GM18951 (cell line): ENCODE measurements around the gene PTMA.

Source experiments
- POLR2A ChIP-seq: IDR thresholded peaks from 4 replicates; pipeline ENCODE4 v1.6.1; 2011; ENCODE audit warnings: mild to moderate bottlenecking; ENCODE audit not compliant: insufficient read length, insufficient read depth; ENCODE audit errors: extremely low read depth
- in situ Hi-C: fragments of 300-500 bp; cut with MboI; formaldehyde crosslinking; loops from one replicate; pipeline ENCODE4 v1.12.0; 2022; ENCODE audit warnings: low sequenced_read_pairs, mixed read lengths, inconsistent platforms; ENCODE audit not compliant: unreplicated experiment

Gene PTMA

DNA sequence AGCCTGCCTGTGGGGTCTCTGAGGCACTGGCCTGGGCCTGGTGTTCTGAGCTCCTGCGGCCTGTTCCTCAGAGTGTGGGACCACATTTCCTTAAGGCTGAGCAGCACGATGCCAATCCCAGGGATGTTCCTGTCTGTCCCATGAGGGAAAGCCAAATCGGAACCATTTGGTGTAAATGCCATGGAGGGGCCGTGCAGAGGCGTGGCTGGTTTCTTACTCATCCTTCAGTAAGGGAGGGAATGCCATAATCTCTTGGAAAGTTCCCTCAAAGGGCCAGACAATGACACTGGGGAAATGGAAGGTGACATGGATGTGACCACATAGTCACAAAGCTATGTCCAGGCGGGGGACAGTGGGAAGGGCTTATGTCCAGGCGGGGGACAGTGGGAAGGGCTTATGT, 14.4 kb upstream of the PTMA start:
- TF ChIP-seq POLR2A: no peak

DNA sequence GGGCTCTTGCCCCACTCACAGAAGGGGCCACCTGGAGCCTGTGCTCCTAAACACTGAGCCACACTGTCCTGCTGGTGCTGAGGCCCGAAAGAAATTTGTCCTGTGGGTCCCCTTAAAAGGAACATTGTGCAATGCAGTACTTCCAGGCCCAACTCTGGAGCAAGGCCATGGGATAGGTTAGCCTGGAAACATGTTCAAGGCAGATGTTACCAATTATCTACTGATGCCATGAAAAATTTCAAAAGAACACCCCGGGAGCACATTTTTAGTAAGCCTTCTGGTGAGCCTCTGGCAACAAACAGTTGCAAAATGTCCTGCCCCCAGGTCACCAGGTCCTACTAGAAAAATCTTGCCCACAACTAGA, 12.3 kb upstream of the PTMA start:
- in situ Hi-C loops: no loop called here
- no peak for TF ChIP-seq POLR2A

More for the DNA sequence above, 14.4 kb upstream of the PTMA start:
- in situ Hi-C loops: no loop called here

DNA sequence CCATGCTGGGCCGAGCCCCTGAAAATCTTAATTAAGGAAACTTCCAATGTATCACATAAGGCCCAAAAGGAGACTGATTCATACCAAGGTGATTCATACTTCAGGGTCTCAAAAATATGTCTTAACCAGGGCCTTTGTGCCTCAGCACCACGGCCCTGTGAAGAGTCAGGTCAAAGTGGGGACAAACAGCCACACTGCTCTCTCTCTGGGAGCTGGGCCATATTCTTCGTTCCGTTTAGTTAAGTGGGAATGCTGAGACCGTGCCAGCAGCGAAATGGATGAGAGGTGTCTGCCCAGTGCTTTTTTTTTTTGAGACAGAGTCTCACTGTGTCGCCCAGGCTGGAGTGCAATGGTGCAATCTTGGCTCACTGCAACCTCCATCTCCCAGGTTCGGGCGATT, 9.3 kb upstream of the PTMA start:
- in situ Hi-C loops: no loop called here
- no peak for TF ChIP-seq POLR2A

DNA sequence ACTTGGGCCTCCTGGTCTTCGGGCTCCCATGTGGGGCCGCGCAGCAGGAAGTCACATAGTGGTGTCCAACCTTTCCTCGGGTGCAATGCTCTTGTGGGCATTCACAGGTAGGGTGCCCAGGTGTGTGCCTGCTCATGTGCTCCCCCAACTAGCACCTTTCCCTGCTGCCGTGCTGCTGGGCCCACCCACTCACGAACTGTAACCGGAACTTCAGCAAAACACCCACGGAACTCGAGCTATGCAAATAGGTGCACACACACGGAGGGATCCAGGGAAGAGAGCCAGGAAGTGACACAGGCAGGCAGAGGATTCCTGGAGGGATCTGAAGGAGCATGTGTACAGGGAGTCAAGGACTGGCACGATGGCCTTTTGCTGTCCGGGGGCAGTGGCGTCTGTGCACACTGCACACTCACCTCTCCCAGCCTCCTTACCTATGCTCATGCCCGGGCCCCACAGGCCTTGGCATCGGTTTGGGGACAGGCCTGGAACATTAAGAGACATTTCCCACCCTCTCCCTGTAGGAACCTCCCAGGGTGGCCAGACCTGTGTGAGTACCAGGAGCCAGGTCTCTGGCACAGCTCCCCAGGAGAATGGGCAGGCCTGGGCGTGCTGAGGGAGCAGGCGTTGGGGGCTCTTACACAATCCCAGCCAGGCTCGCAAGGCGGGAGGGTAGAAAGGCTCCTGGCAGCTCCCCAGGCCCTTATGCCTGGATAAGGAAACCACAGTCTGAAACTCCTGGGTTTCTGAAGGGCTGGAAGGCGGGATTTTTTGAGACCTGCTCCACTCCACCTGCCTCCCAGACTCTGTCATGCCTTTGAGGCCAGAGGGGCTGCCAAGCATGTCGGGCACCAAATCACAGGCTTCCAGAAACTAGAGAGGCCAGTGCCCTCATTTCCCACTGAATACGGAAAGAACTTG, 6.6 kb upstream of the PTMA start:
- no peak for TF ChIP-seq POLR2A
- in situ Hi-C loops: no loop called here

DNA sequence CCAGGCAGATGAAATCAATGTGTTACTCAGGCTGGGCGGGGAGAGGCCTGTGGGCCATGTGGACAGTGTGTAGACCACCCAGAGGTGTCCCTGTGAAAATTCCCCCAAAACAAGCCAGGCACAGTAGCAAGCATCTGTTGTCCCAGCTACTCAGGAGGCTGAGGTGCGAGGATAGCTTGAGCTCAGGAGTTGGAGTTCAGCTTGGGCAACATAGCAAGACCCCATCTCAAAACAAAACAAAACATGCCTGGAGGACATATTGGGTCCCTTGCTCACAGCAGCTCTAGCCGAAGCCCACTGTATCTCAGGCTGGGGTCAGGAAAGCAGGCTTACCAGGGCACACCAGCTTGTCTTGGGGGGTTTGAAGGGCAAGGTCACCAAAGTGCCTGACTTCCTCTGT, 4.3 kb upstream of the PTMA start:
- TF ChIP-seq POLR2A: no peak
- in situ Hi-C loops: no loop called here

DNA sequence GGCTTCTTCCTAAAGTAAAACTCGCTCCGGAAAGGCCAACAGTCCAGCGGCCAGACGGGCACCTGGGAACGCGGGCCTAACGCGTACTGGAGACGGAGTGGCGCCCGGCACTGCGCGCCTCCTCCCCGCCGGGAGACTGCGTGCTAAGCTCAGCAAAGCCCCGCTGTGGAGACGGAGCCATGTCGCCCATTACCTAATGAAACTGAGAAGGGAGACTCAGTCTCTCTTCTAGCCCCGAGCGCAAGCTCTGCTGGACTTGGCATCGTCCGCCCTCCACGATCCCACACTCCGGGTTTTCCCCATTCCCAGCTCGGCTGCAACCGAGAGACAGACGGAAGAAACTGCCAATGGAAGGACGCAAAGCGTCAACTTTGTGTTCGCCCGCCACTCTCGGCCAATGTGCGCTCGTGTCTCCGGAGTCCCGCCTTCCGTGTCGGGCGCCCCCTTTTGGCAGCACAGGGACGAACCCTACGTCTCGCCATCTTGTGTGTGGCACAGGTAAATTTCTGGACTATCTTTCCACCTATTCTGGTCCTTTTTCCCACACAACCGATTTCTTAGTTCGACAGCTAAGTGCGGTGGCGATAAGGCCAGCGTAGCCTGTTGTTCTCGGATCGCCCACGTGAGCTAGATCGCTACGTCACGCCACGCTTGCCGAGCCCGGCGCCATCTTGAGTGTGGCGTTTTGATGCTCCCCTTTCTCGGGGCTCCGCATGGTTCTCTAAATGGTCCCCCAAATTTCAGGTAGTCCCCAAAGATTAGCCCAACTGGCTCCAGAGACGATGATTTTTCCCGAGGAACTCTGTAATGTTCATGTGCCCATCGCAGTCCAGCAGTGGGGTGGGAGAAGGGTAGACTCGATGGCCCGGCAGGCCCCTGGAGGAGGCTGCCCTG, 1.3 kb upstream of the PTMA start:
- peak; percentile 74 for TF ChIP-seq POLR2A
- in situ Hi-C loops: no loop called here

DNA sequence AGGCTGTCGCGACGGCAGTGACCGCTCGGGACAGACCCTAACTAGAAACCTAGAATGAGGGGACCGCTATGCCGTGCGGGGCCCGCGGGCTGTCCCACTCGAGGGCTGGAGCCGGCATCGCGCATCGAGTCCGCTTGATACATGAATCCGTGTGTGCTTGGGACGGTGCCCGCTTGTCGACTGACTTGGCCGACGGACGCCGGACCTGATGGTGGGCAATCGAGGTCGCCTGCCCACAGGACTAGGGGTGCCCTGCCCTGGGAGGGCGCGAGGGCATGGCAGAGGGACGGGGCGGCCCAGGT, 749 bp upstream of the PTMA start:
- in situ Hi-C loops: no loop called here

DNA sequence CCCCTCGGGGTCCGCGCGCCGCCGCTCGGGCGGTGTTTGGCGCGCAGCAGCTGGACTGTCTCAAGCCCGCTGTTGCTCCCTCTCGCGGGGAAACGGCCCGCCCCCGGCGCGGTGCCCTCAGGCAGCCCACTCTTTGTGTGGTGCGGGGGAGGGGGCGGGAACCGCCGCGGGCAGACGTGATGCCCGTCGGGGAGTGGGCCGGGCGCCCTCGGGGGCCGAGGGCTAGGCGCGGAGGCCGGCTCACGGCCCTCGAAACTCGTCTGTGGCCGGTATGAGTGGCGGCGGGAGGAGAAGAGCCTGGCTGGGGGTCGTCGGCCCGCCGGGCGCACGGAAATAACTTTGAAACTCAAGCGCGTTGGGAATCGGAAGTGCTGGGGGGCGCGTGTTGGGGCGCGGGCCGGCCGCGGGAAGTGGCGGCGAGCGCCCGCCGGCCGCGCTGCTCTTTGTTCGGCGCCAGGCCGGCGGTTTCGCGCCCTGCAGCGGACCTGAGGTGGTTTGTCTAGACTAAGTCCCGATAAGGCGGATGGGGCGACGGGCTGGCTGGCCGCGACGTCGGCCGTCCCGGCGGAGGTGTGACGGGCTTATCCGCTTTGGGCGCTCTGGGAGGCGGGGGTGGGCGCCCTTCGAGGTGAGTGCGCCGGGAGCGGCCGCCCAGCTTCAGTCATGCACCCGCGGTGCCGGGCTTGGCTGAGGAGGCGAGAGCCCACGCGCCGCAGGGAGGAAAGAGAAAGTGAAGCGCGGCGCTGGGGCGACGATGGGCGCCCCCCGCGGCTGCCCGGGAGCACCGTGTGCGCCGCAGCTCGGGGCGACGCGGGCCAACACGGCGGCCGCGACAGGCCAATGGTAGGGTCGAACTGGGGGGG, 679 bp downstream of the PTMA start:
- in situ Hi-C loops: no loop called here
- no peak for TF ChIP-seq POLR2A

More for the DNA sequence above, 749 bp upstream of the PTMA start:
- peak; percentile 18 for TF ChIP-seq POLR2A

DNA sequence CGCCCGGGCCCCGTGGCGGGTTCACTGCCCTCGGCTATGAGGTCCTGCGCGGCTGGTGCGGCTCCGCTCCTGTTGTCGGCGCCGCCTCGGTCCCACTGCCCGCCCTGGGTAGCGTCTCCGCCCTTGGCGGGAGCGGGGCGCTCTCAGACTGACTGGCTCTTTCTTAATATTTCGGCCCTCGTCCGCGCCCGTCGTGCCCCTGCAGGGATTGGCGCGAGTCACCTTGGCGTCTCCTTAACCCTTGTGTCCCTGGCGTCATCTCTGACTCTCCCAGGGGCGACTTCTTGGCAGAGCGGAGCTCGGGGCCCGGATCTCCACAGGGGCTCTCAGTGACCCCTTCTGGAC, 1.3 kb downstream of the PTMA start:
- in situ Hi-C loops: no loop called here
- TF ChIP-seq POLR2A: no peak

DNA sequence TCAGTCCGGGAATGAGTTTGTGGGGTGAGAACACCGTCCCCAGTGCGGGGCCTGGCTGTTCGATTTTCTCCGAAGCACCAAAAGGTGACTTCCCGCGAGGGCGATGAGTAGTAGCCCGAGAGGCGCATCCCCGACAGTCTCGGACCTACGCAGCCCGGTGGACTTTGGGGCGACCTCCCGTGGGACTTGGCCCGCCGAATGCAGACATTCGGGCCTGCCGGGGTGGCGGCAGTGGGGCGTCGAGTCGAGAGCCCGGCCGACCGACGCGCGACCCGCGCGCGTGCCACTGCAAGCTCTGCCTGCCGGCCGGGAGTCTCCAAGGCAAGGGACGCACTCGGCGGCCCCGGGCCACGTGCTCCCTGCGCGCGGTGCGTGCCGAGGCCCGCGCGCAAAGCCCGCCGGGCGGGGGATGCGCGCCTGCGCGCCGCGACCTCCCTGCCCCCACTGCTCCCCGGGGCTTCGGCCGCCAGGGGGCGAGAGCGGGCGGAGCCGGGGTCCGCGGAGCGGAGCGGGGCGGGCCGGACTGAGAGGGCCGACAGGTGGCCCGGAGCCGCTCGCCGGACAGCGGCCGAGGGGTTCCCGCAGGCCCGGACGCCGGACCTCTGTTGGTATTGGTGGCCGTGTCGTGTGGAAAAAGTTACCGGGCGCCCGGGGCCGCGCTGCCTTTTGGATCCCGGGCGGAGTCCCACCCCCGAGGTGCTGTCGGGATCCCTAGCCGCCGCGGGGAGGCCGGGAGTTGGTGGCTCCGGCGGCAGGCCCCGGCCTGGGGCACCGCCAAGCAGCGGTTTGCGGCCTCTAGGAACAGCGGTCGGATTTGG, 1.9 kb downstream of the PTMA start:
- TF ChIP-seq POLR2A: peak; percentile 86
- in situ Hi-C loops: loop anchor here (10.0 kb wide), 1 partner anchor 95 kb away; no protein-coding TSS in a partner anchor

DNA sequence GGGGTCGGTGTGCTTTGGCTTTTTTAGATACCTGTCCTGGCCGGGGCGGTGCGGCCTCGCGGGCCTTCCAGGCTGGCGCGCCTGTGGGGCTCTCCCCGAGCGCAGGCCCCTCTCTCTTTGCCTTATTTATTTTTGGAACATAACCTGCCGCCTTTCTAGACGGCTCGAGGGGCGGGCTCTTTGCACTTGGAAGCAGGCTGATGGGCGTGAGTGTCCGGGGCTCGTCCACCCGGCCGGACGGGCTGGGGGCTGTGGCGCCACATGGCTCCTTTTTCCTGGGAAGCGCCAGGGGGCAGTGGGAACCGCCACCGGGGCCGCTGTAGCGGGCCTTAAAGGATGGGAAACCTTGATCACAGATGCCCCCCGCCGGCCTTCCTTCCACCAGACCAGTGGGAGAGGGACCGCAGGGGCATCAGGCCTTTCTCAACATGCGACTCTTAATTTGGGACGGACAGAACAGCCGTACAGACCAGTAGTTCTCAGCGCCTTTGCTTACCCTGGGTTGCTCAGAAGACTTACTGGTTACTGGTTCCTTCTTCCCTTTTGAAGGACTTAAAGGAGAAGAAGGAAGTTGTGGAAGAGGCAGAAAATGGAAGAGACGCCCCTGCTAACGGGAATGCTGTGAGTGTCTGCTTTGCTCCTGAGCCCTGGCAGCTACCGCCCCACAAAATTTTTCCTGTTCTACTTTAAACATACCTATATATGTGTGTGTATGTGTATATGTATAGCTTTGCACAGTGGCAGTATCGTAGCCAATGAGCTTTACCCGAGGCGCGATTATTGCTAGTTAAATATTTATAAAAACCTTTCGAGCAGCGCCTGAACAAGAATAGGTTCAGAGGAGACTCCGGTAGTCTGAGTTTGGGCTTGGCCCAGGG, 2.7 kb downstream of the PTMA start:
- no peak for TF ChIP-seq POLR2A
- in situ Hi-C loops: loop anchor here (10.0 kb wide), 1 partner anchor 96 kb away; no protein-coding TSS in a partner anchor
